NCI-H1105 (cell line): Measurements from ENCODE around the gene MGLL.

ENCODE experiments used
- DNase-seq: peaks from one replicate; lab custom pipeline; 2025; lab: John Stamatoyannopoulos, UW

Gene MGLL

DNA sequence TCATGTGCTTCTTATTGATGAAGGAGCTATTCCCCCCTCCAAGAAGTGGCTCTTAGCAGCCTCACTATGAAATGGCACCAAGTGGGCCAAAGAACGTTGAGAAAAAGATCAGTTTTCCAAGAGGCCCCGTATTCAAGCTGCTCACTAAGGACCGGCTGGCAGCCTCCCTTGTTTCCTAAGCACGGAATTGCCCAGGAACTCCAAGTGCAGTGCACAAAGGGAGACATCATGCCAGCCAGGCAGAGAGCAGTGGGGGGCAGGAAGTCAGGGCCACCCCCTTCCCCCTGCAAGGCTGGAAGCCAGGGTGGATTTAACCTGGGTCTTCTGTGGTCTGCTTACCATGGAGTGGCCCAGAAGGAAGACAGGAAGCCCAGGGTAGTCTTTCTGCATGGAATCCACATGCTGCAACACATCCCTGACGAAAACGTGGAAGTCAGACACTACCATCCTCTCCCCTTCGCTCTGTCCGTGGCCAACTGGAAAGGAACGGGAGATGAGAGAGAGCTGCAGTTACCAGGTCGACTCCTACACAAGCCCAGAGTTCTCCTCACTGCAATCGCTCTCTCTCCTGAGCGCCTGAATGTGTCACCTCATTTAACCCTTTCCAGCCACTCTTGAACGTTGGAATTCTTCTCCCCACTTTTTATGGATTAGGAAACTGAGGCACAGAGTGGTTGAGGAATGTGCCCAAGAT is 100.1 kb downstream of the MGLL start:
- no peak for DNase-seq

DNA sequence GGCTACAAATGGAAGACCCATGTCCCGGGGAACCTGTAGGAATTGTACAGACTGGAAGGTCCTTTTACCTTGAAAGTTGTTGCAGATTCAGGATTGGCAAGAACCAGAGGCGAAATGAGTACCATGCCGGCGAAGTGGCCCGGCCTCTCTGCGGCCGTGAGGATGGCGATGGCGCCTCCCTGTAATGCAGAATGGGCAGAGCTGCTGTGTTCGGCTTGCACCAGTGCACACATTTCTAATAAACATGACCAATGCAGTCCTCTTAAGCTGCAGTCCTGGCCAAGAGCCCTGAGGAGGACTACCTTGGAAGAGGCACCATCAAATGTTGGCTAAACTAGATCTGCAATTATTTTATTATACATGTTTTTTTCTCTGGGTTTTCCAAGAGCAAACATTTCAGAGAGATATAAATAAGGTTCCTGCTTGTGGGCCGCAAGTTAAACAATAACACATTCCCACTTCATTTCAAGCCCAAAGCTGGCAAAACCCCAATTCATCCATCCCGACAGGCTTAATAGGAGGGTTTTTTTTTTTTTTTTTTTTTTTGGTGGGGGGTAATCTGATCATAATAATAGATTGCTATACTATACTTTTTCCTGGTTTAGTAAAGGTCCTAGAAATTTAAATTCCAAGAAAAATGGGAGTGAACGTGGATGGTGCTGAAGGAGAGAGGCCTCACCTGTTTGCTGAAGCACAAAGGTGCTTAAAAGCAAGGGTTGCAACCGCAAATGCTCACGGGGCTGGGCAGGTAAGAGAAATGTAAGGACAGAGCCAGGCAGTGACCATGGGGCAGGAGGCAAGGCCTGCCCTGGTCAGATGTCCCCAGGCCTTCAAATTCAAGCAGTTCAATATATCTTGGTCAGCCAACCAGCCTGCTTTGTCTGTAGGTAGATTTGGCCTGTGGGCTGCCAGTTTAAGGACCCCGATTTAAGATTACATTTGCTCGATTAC is 101.1 kb downstream of the MGLL start:
- DNase-seq = no peak

DNA sequence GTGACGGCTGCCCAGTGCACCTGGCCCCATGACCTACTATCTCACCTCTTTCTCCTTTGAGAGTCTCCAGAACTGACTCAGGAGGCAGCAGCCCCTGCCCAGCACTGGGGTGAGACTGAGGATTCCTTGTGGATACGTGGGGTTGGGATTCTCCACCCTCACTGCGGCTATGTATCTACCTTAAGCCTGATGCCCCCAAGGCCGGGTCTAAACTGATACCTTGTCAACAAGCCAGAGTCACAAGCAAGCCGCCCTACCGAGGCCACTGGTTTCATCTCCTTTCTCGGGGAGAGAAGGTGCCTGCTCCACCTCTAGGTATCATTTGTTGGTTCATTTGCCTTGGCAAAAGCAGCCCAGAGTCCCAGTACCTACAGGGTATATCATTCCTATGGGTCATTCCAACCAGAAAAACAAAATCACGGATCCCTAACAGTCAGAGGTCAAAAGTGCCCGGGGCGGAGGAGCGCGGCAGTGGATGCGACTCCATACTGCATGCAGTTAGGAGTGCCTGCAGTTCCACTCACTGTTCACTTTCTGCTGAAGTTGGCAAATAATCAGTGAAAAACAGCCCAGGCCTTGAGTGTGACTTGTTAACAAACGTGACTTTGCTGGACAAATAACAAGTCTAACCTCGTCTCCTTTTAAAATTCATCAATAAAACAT is 102.0 kb downstream of the MGLL start:
- no peak for DNase-seq

DNA sequence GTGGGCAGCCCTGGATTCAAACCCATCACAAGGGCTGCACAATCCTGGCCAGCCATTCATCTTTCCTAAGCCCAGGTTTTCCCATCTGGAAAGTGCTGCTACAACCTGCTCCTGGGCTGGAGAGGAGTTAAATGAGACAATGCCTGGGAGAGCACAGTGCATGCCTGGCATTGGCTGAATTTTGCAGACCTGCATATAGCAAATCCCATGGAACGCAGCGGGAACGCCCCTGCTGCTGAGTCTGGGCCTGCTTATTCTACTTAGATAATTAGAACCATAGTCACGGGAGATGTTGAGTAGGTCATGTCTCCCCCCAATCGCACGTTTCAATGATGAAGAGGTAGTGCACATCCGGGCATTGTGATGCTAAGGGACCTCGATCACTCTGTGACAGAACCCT is 102.9 kb downstream of the MGLL start:
- no peak for DNase-seq

DNA sequence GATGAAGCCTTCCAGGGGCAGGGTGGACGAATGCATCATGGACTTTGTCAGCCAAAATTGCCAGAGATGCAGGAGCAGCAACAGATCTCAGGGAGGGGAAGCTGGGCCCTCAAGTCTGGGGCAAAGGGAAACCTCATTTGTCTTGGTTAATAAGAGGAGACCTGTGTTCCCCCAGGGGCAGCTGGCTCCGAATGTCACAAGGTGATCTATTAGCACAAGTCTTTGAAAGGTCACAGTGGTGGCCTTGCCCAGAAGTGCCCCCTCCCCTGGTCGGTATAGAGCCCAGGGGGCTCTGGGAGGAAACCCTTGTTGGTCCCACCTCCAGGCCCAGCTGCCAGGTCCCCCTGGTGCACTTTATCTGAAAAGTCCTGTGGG is 103.4 kb downstream of the MGLL start:
- DNase-seq = no peak

DNA sequence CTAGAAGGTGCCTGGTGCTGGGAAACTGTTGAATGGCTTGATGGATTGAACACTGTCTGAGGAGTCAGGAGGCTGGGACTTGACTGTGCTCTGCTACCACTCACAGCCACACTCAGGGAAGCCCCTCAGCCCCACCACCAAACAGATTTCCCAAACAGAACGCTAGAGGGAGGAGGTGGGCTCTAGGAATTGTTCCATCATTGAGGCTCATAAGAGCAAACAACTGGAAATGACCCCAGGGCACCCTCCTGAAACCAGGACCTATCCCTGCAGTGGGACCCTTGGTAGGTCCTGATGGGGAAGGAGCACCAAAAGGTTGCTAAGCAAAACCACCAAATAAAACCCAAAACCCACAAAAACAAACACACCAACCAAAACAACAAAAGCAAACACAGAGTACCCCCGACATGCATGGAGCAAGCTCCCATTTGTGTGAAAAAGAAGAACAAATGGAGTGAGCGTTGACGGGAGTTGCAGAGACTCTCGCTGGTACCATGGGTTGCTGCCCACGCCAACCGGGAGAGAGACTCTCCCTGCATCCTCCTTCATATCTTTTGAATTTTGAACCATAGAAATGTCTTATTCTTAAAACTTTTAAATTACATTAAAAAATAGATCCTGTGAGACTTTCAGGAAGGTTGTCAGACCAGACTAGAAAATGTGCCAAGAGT is 103.9 kb downstream of the MGLL start:
- no peak for DNase-seq

DNA sequence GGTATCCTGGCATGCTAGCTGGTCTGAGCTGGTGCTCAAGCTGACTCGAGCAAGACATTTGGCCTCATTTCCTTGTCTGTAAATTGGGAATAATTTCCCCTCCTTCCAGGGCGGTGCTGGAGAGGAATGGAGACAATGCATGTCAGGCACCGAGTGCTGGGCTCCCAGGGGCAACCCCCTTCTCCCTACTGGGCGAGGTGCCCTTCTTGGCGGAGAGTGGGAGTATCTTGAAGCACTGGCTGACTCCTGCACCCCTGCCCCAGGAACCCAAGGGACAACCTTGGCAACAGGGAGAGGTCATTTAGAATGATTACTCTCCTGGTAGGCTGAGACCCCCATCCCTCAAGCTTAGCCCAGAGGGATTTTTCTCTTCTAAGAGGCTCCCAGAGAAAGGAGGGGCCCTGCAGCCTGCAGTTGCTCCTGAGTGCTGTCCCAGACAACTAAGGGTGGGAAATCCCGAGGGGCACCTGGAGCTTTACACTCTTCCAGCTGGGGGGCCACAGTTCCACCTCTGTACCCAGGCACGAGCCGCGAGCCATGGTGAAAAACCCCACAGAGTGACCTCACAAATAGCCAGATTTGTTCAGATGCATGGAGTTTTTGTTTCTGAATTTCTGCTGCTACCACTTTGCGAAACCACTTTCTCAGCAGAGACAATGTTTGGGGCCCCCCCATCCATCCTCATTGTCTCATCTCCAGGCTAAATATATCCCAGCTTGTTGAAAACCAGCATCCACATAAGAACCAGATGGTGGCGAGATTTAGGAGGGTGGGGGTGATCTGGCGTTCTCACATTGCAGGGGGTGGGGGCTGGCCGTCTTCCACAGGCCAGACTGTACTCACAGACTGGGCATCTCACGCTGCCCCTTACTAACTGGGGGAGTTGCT is 104.7 kb downstream of the MGLL start:
- DNase-seq = no peak

DNA sequence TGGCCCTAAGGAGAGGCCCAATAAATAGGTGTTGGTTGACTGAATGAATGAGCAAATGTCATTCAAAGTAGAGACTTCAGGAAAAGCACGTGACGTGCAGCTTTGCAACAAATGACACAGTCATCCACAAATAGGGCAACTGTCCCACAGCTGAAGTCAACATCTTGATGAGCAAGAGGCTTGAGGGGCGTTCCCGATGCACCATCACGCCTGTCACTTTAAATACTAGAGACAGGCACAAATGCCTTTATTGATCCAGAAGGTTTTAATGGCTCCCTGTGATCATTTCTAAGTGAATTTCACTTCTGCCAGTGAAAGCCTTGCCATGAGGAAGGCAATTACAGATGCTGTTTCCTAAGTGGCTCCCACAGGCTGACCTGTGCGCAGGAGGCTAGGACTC is 105.9 kb downstream of the MGLL start:
- DNase-seq = no peak

DNA sequence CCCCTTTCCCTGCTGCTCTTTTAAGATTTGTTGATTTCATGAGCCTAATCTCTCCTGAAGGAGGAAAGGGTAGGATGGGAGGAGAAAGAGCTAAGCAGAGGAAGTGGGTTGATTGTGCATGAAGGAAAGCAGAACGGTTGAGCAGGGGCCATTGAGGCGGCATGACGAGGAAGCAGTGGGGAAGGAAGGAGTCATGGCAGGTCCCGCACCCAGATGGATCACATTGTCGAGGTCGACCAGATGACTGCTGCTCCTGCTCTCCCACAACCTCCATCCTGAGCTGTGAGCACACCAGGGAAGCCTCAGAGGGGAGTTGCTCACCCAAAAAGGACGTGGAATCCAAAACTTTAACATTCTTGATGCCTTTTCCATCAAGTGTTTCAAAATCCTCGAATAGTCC is 106.8 kb downstream of the MGLL start:
- no peak for DNase-seq

DNA sequence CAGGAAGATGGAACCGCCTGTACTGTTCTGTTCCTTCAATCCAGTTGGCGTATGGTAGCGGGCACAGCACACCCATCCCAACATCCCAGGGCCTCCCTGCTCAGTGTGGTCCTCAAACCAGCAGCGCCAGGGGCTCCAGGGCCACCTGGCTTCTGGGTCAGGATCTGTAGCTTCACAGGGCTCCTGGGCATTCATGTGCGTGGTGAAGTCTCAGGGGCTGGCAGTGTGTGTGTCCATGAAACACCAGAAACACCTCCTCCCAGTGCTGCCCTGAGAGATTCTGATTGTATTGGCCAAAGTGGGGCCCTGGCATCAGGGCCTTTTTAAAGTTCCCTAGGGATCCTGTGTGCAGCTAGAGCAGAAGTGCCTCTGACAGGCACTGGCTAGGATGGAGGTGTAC is 107.4 kb downstream of the MGLL start:
- no peak for DNase-seq

DNA sequence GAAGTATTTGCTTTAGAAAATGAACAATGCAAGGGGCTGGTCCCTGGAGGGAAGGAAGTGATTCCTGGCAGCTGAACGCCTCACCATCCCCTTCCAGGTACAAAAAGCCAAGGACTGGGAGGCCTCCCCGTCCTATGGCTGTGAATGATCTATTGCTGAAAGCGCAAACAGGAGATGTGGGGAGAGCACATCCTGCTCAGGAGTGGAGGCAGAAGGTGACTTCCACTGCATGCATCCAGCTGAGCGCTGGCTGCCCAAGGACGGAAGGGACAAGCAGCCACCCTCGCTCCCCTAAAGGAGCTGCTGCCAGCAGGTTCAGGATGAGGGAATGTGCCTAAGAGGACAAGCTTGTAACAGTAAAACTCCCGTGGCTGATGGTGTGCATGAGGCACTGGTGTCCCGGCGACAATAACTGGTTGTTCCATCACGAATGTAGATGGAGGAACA is 108.2 kb downstream of the MGLL start:
- DNase-seq = no peak

DNA sequence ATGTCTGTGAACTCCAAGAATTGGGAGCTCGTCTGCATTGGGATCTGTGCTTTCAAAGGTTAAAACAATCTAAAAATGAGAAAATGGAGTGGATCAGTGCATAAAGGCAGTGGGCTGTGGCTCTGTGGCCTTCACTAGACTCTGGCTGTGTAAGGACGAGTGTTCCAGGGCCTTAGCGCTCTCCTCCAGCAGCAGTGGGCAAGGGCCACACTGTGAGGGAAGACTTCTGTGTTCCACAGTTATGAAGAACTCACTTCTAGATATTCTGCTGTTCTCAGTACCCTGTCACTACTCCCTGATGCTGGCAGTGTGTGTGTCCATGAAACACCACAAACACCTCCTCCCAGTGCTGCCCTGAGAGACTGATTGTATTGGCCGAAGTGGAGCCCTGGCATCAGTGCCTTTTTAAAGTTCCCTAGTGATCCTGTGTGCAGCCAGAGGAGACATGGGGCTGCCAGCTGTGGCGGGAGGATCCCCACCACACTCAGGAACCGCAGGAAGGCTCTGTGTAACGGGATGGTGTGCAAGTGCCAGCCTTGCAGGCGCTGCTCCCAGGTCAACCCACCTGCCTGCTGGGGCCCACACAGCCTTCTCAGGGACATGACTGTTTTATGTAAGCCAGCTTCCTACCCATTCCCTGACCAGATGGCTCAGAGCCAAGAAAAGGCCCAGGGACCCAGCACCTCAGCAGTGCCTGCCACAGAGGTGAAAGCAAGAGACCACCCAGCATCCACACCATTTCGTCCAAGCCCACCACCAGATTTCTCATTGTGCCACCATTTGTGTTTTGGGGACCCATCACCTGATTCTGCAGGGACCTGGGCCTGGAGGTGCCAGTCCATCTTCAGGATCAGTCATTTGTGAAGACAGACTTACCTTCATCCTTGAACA is 109.2 kb downstream of the MGLL start:
- no peak for DNase-seq

DNA sequence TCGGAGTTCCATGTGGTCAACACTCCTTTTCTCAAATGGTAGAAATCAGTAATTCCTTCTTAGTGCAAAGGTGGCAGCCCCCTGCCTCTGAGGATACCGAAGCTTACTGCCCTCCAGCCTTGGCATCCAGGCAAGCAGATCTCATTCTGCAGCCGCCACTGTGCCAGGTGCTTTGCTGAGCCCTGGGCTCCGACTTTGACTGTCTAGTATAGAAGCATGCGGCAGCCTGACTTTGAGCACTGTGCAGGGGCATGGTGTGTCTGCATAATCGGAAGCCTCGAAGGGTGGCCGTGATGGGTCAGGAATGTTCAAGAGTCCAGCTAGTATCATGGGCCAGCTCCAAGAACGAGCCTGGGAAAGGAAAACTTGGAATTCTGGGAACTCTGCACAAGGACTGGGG is 109.9 kb downstream of the MGLL start:
- DNase-seq = no peak

DNA sequence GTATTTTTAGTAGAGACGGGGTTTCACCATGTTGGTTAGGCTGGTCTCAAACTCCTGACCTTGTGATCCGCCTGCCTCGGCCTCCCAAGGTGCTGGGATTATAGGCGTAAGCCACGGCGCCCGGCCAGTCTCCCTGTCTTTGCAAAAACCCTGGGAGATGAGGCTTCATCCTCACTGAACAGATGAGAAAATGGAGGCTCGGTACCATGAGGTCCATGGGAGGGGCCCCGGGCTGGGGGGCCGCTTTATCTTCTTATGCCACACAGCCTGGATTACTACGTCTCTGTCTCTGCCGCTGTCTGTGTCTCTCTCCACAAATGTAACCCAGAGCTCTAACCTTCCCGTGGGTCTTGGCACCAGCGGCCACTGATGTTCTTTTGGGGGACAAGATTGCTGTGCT is 110.4 kb downstream of the MGLL start:
- no peak for DNase-seq

DNA sequence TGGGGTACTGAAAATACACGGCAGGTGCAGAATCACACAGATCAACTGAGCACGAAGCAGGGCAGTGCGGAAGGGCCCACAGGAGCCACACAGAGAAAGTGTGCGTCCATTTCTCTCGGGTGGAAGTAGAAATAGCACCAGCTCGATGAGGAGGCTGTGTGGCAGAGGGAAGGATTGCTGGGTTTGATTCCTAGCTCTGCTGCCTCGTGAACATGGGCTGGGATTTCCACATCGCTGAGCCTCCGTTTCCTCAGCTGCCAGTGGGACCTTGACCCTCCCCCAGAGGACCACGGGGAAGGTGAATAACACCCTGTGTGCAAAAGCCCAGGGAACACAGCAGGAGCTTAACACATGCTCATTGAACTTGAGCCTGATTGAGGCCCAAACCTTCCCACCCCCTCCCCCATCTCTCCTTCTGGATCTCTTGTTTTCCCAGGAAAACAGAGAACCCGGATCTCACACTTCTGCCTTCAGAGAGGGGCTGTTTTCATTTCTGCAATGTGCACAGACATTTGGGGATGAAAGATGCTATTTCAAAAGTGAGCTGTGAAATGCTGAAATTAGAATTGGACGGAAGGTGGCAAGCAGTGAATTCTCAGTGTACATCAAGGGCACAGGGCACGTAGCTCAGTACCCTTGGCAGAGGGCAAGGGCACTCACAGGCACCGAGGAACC is 111.2 kb downstream of the MGLL start:
- DNase-seq = no peak

DNA sequence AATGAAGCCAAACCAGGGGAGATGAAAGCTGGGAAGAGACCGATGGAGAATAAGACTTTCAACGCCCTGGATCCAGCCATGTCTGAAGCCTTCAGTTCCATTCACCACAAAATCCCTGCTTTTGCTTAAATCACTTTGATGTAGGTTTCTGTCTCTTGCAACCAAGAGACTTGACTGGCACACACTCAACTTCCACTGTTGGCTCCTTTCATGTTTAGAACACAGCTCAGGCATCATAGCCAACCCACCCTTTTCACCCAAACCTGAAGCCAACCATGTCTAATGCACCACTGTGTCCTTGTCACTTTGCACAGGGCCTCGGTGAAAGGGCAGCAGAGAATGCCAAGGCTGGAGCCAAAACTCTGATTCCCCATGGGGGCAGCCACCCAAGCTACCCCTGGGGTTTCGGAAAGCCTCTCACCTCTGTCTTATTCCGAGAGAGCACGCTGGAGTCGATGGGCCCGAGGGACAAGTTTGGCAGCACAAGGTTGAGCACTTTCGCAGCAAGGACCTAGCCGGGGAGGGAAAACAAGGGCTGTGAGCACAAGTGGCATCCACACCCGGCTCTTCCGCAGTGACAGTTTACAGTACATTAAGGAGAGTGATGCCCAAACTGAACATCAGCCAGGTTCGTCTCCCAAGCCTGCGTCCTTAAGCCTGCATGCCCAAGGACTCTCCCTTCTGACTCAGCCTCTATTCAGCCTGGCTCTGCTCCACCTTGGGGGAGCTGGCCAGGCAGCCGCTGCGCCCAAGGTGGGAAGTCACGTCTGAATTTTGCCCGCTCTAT is 112.0 kb downstream of the MGLL start:
- DNase-seq = peak; percentile 12

DNA sequence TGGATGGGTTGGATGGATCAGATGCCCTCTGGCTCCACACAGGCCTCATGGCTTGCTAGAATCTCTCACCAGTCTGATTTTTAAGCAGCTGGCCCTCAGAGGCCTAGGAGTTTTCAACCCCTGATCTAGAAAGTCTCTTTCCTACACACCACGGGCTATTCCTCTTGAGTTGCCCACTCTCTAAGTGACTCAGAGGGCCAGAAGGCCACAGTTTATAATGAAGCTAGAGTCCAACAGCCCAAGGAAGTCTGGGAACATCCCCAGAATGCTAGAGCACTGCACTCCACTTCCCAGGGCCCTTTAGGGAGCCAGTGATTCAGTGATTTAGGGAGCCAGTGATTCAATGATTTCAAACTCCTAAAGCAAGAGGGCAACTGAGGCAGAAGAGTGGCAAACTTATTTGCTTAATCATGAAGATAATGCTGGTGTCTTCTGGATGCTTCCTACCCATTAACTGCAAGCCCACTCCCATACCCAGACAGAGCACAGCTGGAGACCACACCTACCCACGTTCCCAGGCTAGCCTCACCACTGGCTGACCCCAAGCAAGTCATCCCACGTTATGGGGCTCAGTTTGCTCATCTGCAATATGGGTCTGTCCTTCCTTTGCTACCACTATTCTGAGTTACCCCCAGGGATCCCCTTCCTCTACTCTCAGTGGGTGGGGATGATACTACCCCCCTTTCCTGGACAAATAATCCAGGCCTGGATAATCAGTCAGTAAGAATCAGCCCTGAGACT is 112.8 kb downstream of the MGLL start:
- no peak for DNase-seq

DNA sequence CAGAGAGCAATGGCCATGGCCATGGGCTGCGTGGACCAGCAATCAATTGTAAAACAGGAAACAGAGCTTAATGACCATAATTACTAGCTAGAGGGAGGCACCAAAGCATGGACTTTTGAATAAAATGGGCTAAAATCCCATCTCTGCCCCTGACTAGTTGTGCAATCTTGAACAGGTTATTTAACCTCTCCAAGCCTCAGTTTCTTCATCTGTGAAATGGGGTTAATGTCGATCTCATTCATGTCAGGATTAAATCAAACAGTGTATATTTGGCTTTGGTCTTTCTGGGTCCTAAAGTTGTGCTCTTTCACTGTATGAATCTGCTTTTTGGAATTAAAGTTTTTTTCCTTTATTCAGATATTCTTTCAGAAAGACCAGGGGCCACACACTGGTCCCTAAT is 113.5 kb downstream of the MGLL start:
- no peak for DNase-seq
